ENCODE data around the gene ZNF488.

GRCh38 chr10:47376522-47377220, 7.4 kb downstream of the ZNF488 start:
- TF ChIP-seq POLR2A (IDR thresholded peaks at IDR 0.05) (no peak), CTCF (IDR thresholded peaks at IDR 0.05) (no peak), POLR2AphosphoS5 (IDR thresholded peaks at IDR 0.05) (no peak), EP300 (IDR thresholded peaks at IDR 0.05) (no peak)
